Mesodermal cell (in vitro differentiated cells): ENCODE results near the gene TMEM205.
A peak's percentile ranks its signal among the peaks of the same experiment; 100 is the strongest.

ENCODE experiments used
- H3K27ac ChIP-seq: 2 replicates; pipeline ENCODE4 v1.7.0; 2013; ENCODE audit warnings: mild to moderate bottlenecking, low read depth, low read length, moderate library complexity; ENCODE audit not compliant: severe bottlenecking
- H3K36me3 ChIP-seq: 2 replicates; pipeline ENCODE4 v1.7.1; 2013; ENCODE audit warnings: mild to moderate bottlenecking, low read length, moderate library complexity; ENCODE audit not compliant: control insufficient read depth, insufficient read depth
- H3K4me1 ChIP-seq: one replicate; pipeline ENCODE4 v1.7.1; 2013; ENCODE audit warnings: mild to moderate bottlenecking, low read length; ENCODE audit not compliant: insufficient read depth, control insufficient read depth, poor library complexity, severe bottlenecking
- H3K4me3 ChIP-seq: 2 replicates; pipeline ENCODE4 v1.7.0; 2013; ENCODE audit warnings: low read length, control low read depth, mild to moderate bottlenecking; ENCODE audit not compliant: insufficient read depth, poor library complexity, severe bottlenecking; ENCODE audit errors: extremely low read depth
- H3K9me3 ChIP-seq: 2 replicates; pipeline ENCODE4 v1.7.1; 2013; ENCODE audit warnings: mild to moderate bottlenecking, low read length, moderate library complexity; ENCODE audit not compliant: control insufficient read depth
- WGBS, 2 experiments: methylation state at CpG; one replicate each; pipeline ENCODE4 v1.1.5; 2013; ENCODE audit warnings: missing lambda C conversion rate in 2 of 2; ENCODE audit not compliant: insufficient coverage in 2 of 2; 5-methylcytosine and 5-hydroxymethylcytosine counted together

Gene TMEM205

DNA sequence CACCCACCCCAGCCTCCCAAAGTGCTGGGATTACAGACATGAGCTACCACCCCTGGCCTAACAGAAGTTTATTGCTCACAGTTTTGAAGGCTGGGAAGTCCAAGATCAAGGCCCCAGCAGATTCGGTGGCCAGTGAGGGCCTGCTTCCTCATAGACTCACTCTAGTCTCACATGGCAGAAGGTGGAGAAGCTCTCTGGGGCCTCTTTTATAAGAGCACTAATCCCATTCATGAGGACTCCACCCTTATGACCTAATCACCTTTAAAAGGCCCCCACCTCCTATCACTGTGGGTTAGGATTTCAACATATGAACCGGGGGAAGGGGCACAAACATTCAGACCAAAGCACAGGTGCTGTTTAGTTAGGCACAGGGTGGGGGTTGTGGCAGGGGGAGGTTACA is 21.5 kb upstream of the TMEM205 start:
- 71% methylated on average over 1 of the region's 2 CpGs; no CpG with 5 or more reads in 1 of the 2 experiments for WGBS, 2 experiments
- peaks cover 2% of the 10 kb centered on the region for H3K36me3 ChIP-seq
- no peak overlapping the region for H3K4me3 ChIP-seq
- H3K4me1 ChIP-seq, result no peaks in the 10 kb centered on the region
- no peak overlapping the region for H3K27ac ChIP-seq
- no peaks in the 10 kb centered on the region for H3K9me3 ChIP-seq

GRCh38 chr19:11365557-11366117 is 19.6 kb upstream of the TMEM205 start:
- Histone ChIP-seq H3K36me3 (peaks cover 2% of the 10 kb centered on the region), H3K27ac (no peak overlapping the region), H3K9me3 (no peaks in the 10 kb centered on the region), H3K4me1 (no peaks in the 10 kb centered on the region), H3K4me3 (no peak overlapping the region)
- 80 to 94% methylated on average over 1 to 2 of the region's 7 CpGs for WGBS, 2 experiments

GRCh38 chr19:11364935-11365334 is 18.9 kb upstream of the TMEM205 start:
- H3K9me3 ChIP-seq, result no peaks in the 10 kb centered on the region
- no peaks in the 10 kb centered on the region for H3K4me1 ChIP-seq
- WGBS, 2 experiments, result 90 to 100% methylated on average over 1 to 4 of the region's 5 CpGs
- no peak overlapping the region for H3K4me3 ChIP-seq
- H3K36me3 ChIP-seq, result peaks cover 2% of the 10 kb centered on the region
- H3K27ac ChIP-seq, result no peak overlapping the region

DNA sequence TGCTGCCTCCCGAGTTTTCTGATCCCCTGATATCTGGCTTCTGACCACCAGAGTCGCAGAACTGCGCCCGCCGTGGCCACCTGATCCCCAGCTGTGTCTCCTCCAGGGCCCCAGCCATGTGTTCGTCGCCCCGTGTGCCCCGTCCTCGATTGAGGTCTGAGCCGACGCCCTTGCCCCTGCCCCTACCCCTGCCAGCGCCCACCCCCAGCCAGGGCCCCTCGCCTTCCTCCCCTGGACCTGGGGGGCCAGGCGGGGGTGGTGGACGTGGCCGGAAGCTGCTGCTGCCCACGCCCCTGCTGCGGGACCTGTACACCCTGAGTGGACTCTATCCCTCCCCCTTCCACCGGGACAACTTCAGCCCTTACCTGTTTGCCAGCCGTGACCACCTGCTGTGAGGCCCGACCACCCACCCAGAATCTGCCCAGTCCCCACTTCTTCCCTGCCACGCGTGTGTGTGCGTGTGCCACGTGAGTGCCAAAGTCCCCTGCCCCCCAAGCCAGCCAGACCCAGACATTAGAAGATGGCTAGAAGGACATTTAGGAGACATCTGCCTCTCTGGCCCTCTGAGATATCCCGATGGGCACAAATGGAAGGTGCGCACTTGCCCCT is 18.3 kb upstream of the TMEM205 start:
- WGBS, 2 experiments, result 92 to 93% methylated on average over 21 to 25 of the region's 28 CpGs
- Histone ChIP-seq H3K36me3 (peaks cover 2% of the 10 kb centered on the region), H3K27ac (no peak overlapping the region), H3K9me3 (no peaks in the 10 kb centered on the region), H3K4me1 (no peaks in the 10 kb centered on the region), H3K4me3 (no peak overlapping the region)

DNA sequence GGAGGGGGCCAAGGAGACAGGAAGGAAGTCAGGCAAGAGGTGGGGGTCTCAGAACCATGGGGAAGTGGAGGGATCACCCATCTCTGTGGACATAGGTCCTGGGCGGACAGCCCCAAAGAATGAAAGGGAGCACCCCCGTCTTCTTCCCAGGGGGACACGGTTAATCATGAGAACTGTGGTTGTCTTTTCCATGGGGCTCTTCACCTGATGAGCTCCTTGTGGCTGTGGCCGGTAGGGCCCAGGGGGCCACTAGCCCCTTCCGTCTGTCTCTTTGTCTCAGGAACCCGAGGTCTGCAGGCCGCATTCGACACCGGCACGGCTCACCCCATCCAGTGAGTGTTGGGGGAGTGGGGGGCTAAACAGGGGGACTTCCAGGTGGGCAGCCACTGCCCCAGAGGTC is 17.8 kb upstream of the TMEM205 start:
- Histone ChIP-seq H3K4me1 (no peaks in the 10 kb centered on the region), H3K4me3 (no peak overlapping the region), H3K36me3 (peaks cover 2% of the 10 kb centered on the region), H3K27ac (no peak overlapping the region), H3K9me3 (no peaks in the 10 kb centered on the region)
- WGBS, 2 experiments, result 88 to 98% methylated on average over 6 to 9 of the region's 10 CpGs

- Histone ChIP-seq H3K4me1 (no peaks in the 10 kb centered on the region), H3K27ac (no peak overlapping the region), H3K36me3 (peaks cover 2% of the 10 kb centered on the region), H3K9me3 (no peaks in the 10 kb centered on the region), H3K4me3 (no peak overlapping the region)
- WGBS, 2 experiments, result 85 to 91% methylated on average over 24 to 34 of the region's 35 CpGs
Observed at GRCh38 chr19:11361771-11362731, 16.0 kb upstream of the TMEM205 start.

DNA sequence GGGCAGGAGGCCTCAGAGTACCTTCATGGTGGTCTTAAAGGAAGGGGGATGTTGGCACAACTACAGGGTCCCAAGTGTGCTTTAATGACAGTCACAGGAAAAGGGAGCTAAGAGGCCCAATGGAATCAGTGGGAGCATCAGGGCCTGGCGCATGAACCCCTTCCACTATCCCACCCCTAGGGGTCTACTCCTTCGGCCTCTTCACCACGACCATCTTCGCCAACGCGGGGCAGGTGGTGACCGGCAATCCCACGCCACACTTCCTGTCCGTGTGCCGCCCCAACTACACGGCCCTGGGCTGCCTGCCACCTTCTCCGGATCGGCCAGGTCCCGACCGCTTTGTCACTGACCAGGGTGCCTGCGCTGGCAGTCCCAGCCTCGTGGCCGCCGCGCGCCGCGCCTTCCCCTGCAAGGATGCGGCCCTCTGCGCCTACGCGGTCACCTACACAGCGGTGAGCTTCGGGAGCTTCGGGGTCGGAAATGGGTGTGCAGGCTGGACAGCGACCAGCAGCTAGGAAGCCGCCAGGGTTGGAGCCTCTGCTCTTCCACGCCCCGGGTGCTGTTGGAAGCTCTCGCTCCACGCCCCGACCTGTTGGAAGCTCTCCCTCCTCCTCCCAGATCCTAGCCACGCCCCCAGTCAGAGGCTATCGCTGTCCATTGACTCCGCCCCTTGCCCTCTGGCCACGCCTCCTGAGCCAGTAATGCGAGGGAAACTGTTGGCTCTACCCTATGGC is 15.1 kb upstream of the TMEM205 start:
- WGBS, 2 experiments, result 46 to 47% methylated on average over 40 to 43 of the region's 43 CpGs
- H3K36me3 ChIP-seq, result peaks cover 2% of the 10 kb centered on the region
- H3K4me1 ChIP-seq, result no peaks in the 10 kb centered on the region
- no peak overlapping the region for H3K27ac ChIP-seq
- H3K4me3 ChIP-seq, result no peak overlapping the region
- H3K9me3 ChIP-seq, result no peaks in the 10 kb centered on the region

GRCh38 chr19:11359421-11359820 is 13.4 kb upstream of the TMEM205 start:
- Histone ChIP-seq H3K4me3 (no peak overlapping the region), H3K36me3 (no peaks in the 10 kb centered on the region), H3K27ac (no peak overlapping the region), H3K9me3 (no peaks in the 10 kb centered on the region), H3K4me1 (no peaks in the 10 kb centered on the region)
- WGBS, 2 experiments, result 89 to 92% methylated on average over 7 to 11 of the region's 11 CpGs

GRCh38 chr19:11356676-11357550 is 10.8 kb upstream of the TMEM205 start:
- no peaks in the 10 kb centered on the region for H3K9me3 ChIP-seq
- no peak overlapping the region for H3K4me3 ChIP-seq
- WGBS, 2 experiments, result 79 to 81% methylated on average over 6 to 10 of the region's 11 CpGs
- H3K27ac ChIP-seq, result no peak overlapping the region
- H3K4me1 ChIP-seq, result no peaks in the 10 kb centered on the region
- no peaks in the 10 kb centered on the region for H3K36me3 ChIP-seq

DNA sequence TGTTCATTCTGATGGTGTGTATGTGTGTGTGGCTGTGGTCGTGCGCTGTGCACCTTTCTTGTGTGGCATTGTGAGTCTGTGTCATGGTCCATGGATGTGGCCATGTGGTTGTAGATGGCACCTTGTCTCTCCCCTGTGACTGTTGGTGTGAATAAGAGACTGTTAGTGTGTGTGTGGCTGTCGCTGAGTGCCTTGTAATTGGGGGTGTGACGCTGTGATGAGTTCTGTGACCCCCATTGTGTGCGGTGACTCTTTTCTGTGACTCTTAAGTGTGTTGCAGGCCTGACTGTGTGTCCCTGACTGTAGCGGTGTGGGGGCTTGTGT is 10.0 kb upstream of the TMEM205 start:
- Histone ChIP-seq H3K4me3 (peak overlapping the region; percentile 47), H3K9me3 (no peaks in the 10 kb centered on the region), H3K36me3 (no peaks in the 10 kb centered on the region), H3K27ac (no peak overlapping the region), H3K4me1 (no peaks in the 10 kb centered on the region)
- WGBS, 2 experiments, result 81 to 87% methylated on average over 5 to 6 of the region's 6 CpGs
